GM10266 (cell line): ENCODE results near the gene ADCY5.

ENCODE experiments used
- DNase-seq: peaks from one replicate; pipeline ENCODE4 v3.0.0; 2012; ENCODE audit errors: extremely low spot score
- CTCF ChIP-seq: IDR thresholded peaks from 2 replicates; pipeline ENCODE4 v1.5.1; 2012; ENCODE audit warnings: mild to moderate bottlenecking, low read depth; ENCODE audit not compliant: control insufficient read depth, insufficient read depth; ENCODE audit errors: missing control alignments

The ADCY5 gene

GRCh38 chr3:123442908-123443307 is 6.0 kb downstream of the ADCY5 start:
- no peak for DNase-seq
- no peak for TF ChIP-seq CTCF

- TF ChIP-seq CTCF: no peak
- no peak for DNase-seq
Observed at GRCh38 chr3:123442125-123442524, 6.8 kb downstream of the ADCY5 start.

GRCh38 chr3:123439806-123440580 is 8.9 kb downstream of the ADCY5 start:
- TF ChIP-seq CTCF: no peak
- no peak for DNase-seq

- no peak for TF ChIP-seq CTCF
- DNase-seq: no peak
Observed at GRCh38 chr3:123432832-123433523, 15.9 kb downstream of the ADCY5 start.

- DNase-seq: no peak
Observed at GRCh38 chr3:123431658-123432324, 17.1 kb downstream of the ADCY5 start.

GRCh38 chr3:123431007-123431657 is 17.8 kb downstream of the ADCY5 start:
- no peak for TF ChIP-seq CTCF
- no peak for DNase-seq

More at GRCh38 chr3:123431658-123432324, 17.1 kb downstream of the ADCY5 start:
- no peak for TF ChIP-seq CTCF
